ENCODE results near the gene SPACDR.

DNA sequence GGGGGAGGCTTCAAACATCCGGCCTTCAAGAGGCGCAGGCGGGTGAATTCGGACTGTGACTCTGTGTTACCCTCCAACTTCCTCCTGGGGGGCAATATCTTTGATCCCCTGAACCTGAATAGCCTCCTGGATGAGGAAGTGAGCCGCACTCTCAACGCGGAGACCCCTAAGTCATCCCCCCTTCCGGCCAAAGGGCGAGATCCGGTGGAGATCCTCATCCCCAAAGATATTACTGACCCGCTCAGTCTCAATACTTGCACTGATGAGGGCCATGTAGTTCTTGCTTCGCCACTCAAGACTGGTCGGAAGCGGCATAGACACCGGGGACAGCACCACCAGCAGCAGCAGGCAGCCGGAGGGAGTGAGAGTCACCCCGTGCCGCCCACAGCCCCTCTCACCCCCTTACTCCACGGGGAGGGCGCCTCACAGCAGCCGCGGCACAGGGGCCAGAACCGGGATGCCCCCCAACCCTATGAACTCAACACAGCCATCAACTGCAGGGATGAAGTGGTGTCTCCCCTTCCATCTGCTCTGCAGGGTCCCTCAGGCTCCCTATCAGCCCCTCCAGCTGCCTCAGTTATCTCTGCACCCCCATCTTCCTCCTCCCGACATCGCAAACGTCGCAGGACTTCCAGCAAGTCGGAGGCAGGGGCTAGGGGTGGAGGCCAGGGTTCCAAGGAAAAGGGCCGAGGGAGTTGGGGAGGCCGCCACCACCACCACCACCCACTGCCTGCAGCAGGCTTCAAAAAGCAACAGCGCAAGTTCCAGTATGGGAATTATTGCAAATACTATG, 33.4 kb downstream of the SPACDR start:
- TF ChIP-seq, protein P1, sequence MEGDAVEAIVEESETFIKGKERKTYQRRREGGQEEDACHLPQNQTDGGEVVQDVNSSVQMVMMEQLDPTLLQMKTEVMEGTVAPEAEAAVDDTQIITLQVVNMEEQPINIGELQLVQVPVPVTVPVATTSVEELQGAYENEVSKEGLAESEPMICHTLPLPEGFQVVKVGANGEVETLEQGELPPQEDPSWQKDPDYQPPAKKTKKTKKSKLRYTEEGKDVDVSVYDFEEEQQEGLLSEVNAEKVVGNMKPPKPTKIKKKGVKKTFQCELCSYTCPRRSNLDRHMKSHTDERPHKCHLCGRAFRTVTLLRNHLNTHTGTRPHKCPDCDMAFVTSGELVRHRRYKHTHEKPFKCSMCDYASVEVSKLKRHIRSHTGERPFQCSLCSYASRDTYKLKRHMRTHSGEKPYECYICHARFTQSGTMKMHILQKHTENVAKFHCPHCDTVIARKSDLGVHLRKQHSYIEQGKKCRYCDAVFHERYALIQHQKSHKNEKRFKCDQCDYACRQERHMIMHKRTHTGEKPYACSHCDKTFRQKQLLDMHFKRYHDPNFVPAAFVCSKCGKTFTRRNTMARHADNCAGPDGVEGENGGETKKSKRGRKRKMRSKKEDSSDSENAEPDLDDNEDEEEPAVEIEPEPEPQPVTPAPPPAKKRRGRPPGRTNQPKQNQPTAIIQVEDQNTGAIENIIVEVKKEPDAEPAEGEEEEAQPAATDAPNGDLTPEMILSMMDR (IDR thresholded peaks at IDR 0.05), result no peak
- TF ChIP-seq EZH2 (IDR thresholded peaks at IDR 0.05; ENCODE audit: borderline replicate concordance, insufficient read depth, low read depth, low read length, poor library complexity, severe bottlenecking), result no peak
